Measurements from ENCODE around the gene DIPK1A.

DNA sequence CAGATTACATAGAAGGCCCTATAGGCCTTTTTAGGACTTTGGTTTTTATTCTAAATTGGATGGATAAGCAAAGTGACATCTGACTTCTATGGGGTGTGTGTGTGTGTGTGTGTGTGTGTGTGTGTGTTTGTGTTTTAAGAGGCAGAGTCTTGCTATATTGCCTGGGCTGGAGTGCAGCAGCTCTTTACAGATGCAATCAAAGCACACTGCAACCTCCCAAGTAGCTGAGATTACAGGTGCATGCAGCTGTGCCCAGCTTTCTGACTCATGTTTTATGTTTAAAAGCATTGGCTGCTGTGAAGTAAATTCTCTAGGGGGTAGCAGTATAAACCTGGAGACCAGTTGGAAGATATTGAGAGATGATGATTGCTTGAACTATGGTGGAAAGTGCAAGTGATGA, 164.0 kb downstream of the DIPK1A start:
- TF ChIP-seq YY1 (IDR thresholded peaks at IDR 0.05; ENCODE audit: insufficient read depth, insufficient read length) (no peak), ZNF274 (IDR thresholded peaks at IDR 0.05; ENCODE audit: low read depth, low read length) (no peak)
